Measurements from ENCODE around the gene HSD17B13. TPM values are rescaled to one million over a fixed set of nuclear protein-coding genes. Genes with fewer than 3 reads are reported as not detected.

Gene HSD17B13
- total and polyA plus RNA-seq, 7 donors, result 0.03 to 0.17 (median 0.08) TPM; not detected in 2

DNA sequence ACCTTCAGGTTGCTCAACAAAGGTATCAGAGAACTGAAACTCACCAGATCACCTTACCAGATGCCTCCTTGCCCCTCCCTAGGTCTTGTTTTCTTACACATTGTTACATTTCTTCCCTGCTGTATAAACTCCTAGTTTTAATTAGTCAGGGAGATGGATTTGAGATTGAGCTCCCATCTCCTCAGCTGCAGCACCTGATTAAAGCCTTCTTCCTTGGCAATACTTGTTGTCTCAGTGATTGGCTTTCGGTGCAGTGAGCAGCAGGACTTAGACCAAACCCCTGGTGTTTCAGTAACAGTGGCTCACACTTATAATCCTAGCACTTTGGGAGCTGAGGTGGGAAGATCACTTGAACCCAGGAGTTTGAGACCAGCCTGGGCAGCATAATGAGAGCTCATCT, 59.8 kb downstream of the HSD17B13 start:
- Histone ChIP-seq H3K4me3 (no peak overlapping the region), H3K27me3 (ENCODE audit: insufficient read depth in 3 of 3, low read length in 2 of 3) (no peaks in the 10 kb centered on the region), H3K27ac (no peak overlapping the region), H3K9me3 (no peaks in the 10 kb centered on the region), H3K4me1 (no peaks in the 10 kb centered on the region), H3K36me3 (ENCODE audit: insufficient read depth in 1 of 2, low read depth in 1 of 2) (no peaks in the 10 kb centered on the region)
- intact Hi-C loops (cut with DNase I), result loop anchor here (10.0 kb wide), 2 partner anchors 192 to 202 kb away; no protein-coding TSS in a partner anchor
- ATAC-seq (no peak), DNase-seq (no peak)
- WGBS, 3 donors, result 88 to 95% (median 94%) methylated on average over 1 of the region's 1 CpG
- TF ChIP-seq, protein P1, sequence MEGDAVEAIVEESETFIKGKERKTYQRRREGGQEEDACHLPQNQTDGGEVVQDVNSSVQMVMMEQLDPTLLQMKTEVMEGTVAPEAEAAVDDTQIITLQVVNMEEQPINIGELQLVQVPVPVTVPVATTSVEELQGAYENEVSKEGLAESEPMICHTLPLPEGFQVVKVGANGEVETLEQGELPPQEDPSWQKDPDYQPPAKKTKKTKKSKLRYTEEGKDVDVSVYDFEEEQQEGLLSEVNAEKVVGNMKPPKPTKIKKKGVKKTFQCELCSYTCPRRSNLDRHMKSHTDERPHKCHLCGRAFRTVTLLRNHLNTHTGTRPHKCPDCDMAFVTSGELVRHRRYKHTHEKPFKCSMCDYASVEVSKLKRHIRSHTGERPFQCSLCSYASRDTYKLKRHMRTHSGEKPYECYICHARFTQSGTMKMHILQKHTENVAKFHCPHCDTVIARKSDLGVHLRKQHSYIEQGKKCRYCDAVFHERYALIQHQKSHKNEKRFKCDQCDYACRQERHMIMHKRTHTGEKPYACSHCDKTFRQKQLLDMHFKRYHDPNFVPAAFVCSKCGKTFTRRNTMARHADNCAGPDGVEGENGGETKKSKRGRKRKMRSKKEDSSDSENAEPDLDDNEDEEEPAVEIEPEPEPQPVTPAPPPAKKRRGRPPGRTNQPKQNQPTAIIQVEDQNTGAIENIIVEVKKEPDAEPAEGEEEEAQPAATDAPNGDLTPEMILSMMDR (IDR thresholded peaks at IDR 0.05), result no peak

GRCh38 chr4:87260477-87260876, 62.2 kb downstream of the HSD17B13 start:
- TF ChIP-seq, protein P1 (IDR thresholded peaks at IDR 0.05), result no peak
- DNase-seq (no peak), ATAC-seq (no peak)
- Histone ChIP-seq H3K36me3 (ENCODE audit: insufficient read depth in 1 of 2, low read depth in 1 of 2) (no peaks in the 10 kb centered on the region), H3K4me3 (no peak overlapping the region), H3K9me3 (no peaks in the 10 kb centered on the region), H3K27ac (no peak overlapping the region), H3K4me1 (no peaks in the 10 kb centered on the region), H3K27me3 (ENCODE audit: insufficient read depth in 3 of 3, low read length in 2 of 3) (no peaks in the 10 kb centered on the region)
- intact Hi-C loops (cut with DNase I), result loop anchor here (10.0 kb wide), 2 partner anchors 194 to 204 kb away; no protein-coding TSS in a partner anchor
- WGBS, 3 donors, result 90 to 96% (median 95%) methylated on average over 2 of the region's 2 CpGs

DNA sequence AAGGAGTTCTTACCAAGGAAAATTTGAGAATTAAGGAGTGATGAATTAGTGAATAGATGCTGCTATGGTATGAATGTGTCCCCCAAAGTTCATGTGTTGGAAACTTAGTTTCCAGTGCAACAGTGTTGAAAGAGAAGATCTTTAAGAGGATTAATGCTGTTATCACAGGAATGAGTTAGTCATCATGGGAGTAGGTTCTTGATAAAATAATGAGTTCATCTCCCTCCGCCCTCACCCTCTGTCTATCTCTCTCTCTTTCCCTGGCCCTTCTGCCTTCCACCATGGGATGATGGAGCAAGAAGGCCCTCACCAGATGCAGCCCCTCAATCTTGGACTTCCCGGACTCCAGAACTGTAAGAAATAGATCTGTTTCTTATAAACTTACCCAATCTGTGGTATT, 64.0 kb downstream of the HSD17B13 start:
- Histone ChIP-seq H3K9me3 (no peaks in the 10 kb centered on the region), H3K27me3 (ENCODE audit: insufficient read depth in 3 of 3, low read length in 2 of 3) (no peaks in the 10 kb centered on the region), H3K36me3 (ENCODE audit: insufficient read depth in 1 of 2, low read depth in 1 of 2) (no peaks in the 10 kb centered on the region), H3K27ac (no peak overlapping the region), H3K4me3 (no peak overlapping the region), H3K4me1 (no peaks in the 10 kb centered on the region)
- ATAC-seq (no peak), DNase-seq (no peak)
- 95 to 98% (median 96%) methylated on average over 2 of the region's 2 CpGs for WGBS, 3 donors
- TF ChIP-seq, protein P1 (IDR thresholded peaks at IDR 0.05), result no peak
- intact Hi-C loops (cut with DNase I), result no loop called here

DNA sequence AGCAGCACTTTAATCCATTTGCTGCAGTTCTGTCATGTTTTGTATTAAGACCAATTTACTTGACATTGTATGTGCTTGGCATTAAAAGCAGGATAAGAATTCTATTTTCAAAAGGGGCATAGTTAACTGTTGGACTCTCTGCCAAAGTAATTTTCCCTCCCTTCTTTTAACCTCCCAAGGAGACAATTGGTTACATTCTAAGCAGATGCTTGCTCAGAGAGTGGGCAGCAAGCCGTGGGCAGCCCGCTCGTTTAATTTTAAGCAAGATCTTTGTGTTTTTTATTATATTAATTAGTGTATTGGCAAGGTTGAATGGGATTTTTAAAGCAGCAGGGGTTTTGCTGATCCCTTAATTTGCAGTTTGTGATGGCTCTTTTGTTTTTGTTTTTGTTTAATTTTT, 65.2 kb downstream of the HSD17B13 start:
- no peaks in the 10 kb centered on the region for H3K9me3 ChIP-seq
- DNase-seq (no peak), ATAC-seq (no peak)
- H3K27me3 ChIP-seq (ENCODE audit: insufficient read depth in 3 of 3, low read length in 2 of 3), result no peaks in the 10 kb centered on the region
- no peak overlapping the region for H3K4me3 ChIP-seq
- TF ChIP-seq, protein P1 (IDR thresholded peaks at IDR 0.05), result no peak
- intact Hi-C loops (cut with DNase I), result no loop called here
- no peaks in the 10 kb centered on the region for H3K36me3 ChIP-seq (ENCODE audit: insufficient read depth in 1 of 2, low read depth in 1 of 2)
- H3K4me1 ChIP-seq, result no peaks in the 10 kb centered on the region
- WGBS, 3 donors, result 30 to 47% (median 42%) methylated on average over 3 of the region's 3 CpGs
- H3K27ac ChIP-seq, result no peak overlapping the region

- no peak overlapping the region for H3K4me3 ChIP-seq
- intact Hi-C loops (cut with DNase I), result no loop called here
- DNase-seq, result no peak
These were observed 66.9 kb downstream of the HSD17B13 start for GRCh38 chr4:87255755-87256154.

More at GRCh38 chr4:87255755-87256154, 66.9 kb downstream of the HSD17B13 start:
- WGBS, 3 donors, result 94 to 98% (median 95%) methylated on average over 1 of the region's 1 CpG
- TF ChIP-seq, protein P1 (IDR thresholded peaks at IDR 0.05), result no peak
- Histone ChIP-seq H3K27me3 (ENCODE audit: insufficient read depth in 3 of 3, low read length in 2 of 3) (no peaks in the 10 kb centered on the region), H3K36me3 (ENCODE audit: insufficient read depth in 1 of 2, low read depth in 1 of 2) (no peaks in the 10 kb centered on the region), H3K4me1 (no peaks in the 10 kb centered on the region), H3K9me3 (no peaks in the 10 kb centered on the region), H3K27ac (no peak overlapping the region)
- ATAC-seq, result no peak
